Measurements from ENCODE around the gene WDR54. TPM values are rescaled to one million over a fixed set of nuclear protein-coding genes. Genes with fewer than 3 reads are reported as not detected.

Gene WDR54, protein sequence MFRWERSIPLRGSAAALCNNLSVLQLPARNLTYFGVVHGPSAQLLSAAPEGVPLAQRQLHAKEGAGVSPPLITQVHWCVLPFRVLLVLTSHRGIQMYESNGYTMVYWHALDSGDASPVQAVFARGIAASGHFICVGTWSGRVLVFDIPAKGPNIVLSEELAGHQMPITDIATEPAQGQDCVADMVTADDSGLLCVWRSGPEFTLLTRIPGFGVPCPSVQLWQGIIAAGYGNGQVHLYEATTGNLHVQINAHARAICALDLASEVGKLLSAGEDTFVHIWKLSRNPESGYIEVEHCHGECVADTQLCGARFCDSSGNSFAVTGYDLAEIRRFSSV
- total RNA-seq, result 20.2 to 25.0 TPM (median 23.7 TPM) in 3 replicates

DNA sequence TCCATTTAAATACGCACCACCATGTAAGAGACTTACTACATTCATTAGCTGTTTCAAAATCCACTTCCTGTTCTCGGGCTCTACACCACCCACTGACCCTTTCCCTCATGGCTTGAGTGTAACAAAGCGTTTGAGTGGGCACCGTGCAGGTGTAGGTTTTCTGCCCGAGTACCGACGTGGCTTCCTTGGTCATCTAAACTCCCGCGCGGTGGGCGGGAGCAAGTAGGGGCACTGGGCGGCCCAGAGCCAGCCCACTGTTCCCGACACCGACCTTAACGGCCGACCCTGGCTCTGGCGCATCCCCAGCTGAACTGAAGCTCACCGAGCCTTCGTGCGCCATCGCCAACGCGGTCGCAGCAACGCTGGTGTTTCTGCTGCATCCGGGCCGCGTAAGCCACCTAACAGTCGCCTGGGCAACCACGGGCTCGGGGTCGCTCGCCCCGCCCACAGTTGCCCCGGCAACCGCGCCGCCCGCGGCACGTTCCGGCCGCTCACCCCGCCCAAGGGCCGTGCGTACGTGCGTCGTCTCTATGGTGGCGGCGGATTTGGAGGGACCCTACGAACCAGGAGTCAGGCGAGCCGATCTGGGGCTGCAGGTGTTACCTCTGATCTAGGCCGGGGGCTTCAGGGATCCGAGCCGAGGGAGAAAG lies at the start of gene WDR54, which contains the start of gene C2orf81:
Gene WDR54 (plus strand): TSS at position 510 of the 650 bp plus-strand sequence. CDS start 424 bp downstream, outside the sequence.
Gene C2orf81 (minus strand): TSS at position 399 of the 650 bp plus-strand sequence. CDS start 59 bp downstream, at position 340.
- peaks cover 7% of the 10 kb centered on the region for H3K4me1 Mint-ChIP-seq
- TF ChIP-seq, protein P1, sequence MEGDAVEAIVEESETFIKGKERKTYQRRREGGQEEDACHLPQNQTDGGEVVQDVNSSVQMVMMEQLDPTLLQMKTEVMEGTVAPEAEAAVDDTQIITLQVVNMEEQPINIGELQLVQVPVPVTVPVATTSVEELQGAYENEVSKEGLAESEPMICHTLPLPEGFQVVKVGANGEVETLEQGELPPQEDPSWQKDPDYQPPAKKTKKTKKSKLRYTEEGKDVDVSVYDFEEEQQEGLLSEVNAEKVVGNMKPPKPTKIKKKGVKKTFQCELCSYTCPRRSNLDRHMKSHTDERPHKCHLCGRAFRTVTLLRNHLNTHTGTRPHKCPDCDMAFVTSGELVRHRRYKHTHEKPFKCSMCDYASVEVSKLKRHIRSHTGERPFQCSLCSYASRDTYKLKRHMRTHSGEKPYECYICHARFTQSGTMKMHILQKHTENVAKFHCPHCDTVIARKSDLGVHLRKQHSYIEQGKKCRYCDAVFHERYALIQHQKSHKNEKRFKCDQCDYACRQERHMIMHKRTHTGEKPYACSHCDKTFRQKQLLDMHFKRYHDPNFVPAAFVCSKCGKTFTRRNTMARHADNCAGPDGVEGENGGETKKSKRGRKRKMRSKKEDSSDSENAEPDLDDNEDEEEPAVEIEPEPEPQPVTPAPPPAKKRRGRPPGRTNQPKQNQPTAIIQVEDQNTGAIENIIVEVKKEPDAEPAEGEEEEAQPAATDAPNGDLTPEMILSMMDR (IDR thresholded peaks at IDR 0.05; ENCODE audit: unreplicated experiment), result no peak
- no peaks in the 10 kb centered on the region for H3K36me3 Mint-ChIP-seq
- H3K9me3 Mint-ChIP-seq, result no peaks in the 10 kb centered on the region
- H3K27me3 Mint-ChIP-seq (ENCODE audit: low read depth), result peaks cover 6% of the 10 kb centered on the region
- DNase-seq (ENCODE audit: low spot score in 2 of 2, unreplicated experiment in 2 of 2), result peak; percentile 67 to 85
- H3K4me3 Mint-ChIP-seq, result peak within 1 kb of the TSS; percentile 93
- peak within 1 kb of the TSS; percentile 89 for H3K27ac Mint-ChIP-seq

DNA sequence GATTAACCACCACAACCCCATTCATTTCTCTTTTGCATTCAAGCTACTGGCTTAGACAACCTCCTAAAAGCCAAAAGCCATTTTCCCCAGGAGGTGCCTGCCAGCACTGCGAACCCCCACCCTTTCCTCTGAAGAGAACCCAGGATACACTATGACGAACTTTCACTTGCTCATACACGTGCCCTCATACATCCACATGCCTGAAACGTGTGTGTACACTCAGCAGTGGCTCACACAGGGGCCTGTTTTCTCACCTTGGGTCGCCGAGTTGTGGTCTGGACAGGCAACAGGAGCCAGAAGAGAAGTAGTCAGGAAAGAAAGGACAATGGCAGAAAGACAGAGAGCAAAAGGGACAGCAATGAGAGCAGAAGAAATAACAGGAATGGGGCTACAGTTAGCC lies 48.9 kb upstream of the WDR54 start:
- Mint-ChIP-seq H3K36me3 (peaks cover 23% of the 10 kb centered on the region), H3K9me3 (no peaks in the 10 kb centered on the region), H3K27ac (no peak overlapping the region), H3K4me3 (no peak overlapping the region), H3K4me1 (peaks cover 15% of the 10 kb centered on the region), H3K27me3 (ENCODE audit: low read depth) (no peaks in the 10 kb centered on the region)
- no peak for DNase-seq (ENCODE audit: low spot score in 2 of 2, unreplicated experiment in 2 of 2)
- TF ChIP-seq, protein P1 (IDR thresholded peaks at IDR 0.05; ENCODE audit: unreplicated experiment), result no peak

DNA sequence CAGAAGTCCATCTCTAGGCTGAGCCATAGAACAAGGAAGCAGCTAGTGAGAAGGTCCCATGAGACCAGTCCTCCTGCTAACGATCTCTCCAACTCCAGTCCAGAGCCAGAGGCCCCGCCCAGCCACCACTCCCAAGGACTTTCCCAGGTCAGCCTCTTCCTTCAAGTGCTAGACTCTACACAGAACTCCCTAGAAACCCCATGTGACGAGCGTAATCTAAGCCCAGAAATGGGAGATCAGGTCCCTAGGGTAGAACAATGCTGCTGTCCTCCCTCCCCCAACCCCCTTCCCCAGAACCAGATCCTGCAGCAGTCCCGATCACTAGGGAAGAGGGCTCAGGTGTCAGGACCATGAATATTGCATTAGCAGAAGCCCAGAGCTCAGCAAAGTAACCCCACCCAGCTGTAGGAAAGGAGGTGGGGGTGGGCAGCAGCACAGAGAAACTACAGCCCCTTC lies 48.3 kb upstream of the WDR54 start:
- H3K36me3 Mint-ChIP-seq, result peaks cover 21% of the 10 kb centered on the region
- H3K27me3 Mint-ChIP-seq (ENCODE audit: low read depth), result no peaks in the 10 kb centered on the region
- peaks cover 15% of the 10 kb centered on the region for H3K4me1 Mint-ChIP-seq
- no peak for DNase-seq (ENCODE audit: low spot score in 2 of 2, unreplicated experiment in 2 of 2)
- no peak overlapping the region for H3K4me3 Mint-ChIP-seq
- TF ChIP-seq, protein P1 (IDR thresholded peaks at IDR 0.05; ENCODE audit: unreplicated experiment), result no peak
- no peaks in the 10 kb centered on the region for H3K9me3 Mint-ChIP-seq
- H3K27ac Mint-ChIP-seq, result no peak overlapping the region

DNA sequence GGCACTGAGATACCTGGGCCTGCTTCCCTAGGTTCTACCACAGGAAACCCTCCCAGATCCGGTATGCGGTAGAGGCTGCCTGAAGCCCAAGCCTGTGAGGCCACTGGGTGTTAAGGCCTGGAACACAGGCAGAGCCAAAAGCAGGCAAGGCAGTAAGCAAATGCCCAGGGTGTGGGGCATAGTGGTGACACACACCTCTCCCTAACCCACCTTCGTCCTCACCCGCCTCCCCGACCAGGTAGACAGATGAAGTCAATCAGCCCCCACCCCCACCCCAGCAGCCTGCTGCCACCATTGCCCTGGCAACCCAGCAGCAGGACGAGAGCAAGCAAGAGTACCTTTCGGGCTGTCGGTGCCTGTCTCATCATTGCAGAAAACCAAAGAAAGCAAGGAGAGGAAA lies 47.5 kb upstream of the WDR54 start:
- peaks cover 16% of the 10 kb centered on the region for H3K36me3 Mint-ChIP-seq
- H3K9me3 Mint-ChIP-seq, result no peaks in the 10 kb centered on the region
- TF ChIP-seq, protein P1 (IDR thresholded peaks at IDR 0.05; ENCODE audit: unreplicated experiment), result no peak
- H3K4me1 Mint-ChIP-seq, result peaks cover 15% of the 10 kb centered on the region
- H3K4me3 Mint-ChIP-seq, result peak overlapping the region; percentile 69
- H3K27ac Mint-ChIP-seq, result peak overlapping the region; percentile 40
- DNase-seq (ENCODE audit: low spot score in 2 of 2, unreplicated experiment in 2 of 2), result no peak
- no peaks in the 10 kb centered on the region for H3K27me3 Mint-ChIP-seq (ENCODE audit: low read depth)

DNA sequence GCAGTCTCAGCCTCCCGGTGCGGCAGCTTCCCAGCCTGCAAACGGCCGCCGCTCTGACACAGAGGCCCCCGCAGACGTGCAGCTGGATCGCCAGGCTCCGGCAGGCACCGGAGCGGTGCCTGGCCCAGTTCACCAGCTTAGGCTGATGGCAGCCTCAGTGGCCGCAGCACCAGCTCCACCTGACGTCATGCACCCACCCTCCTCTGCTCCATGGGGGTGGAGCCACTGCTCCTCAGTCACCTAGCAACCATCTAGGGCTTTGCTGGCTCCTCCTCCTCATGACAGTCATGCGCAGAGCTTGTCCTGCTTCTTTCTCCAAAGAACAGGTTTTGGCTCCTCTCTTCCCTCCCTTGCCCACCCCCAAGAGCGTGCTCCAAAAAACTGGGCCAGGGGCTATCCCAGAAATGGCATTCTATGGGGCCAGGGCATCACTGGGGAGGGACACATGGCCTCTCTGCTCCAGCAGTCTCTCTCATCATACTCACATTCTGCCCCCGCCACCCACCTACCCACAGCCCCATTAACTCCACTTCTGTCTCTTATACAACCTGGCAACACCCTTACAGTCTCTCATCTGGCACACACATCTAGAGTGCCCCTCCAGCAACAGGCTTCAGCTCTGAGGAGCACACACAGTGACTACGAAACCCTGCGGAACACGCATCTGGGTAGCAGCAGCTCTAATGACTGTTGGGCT lies 46.9 kb upstream of the WDR54 start:
- TF ChIP-seq, protein P1 (IDR thresholded peaks at IDR 0.05; ENCODE audit: unreplicated experiment), result no peak
- DNase-seq (ENCODE audit: low spot score in 2 of 2, unreplicated experiment in 2 of 2), result peak; percentile 60 to 74
- H3K27ac Mint-ChIP-seq, result peak overlapping the region; percentile 70
- H3K9me3 Mint-ChIP-seq, result no peaks in the 10 kb centered on the region
- peaks cover 14% of the 10 kb centered on the region for H3K36me3 Mint-ChIP-seq
- H3K4me1 Mint-ChIP-seq, result peaks cover 16% of the 10 kb centered on the region
- peak overlapping the region; percentile 69 for H3K4me3 Mint-ChIP-seq
- H3K27me3 Mint-ChIP-seq (ENCODE audit: low read depth), result no peaks in the 10 kb centered on the region

Data from mesothelial cell of epicardium (in vitro differentiated cells).